GM03348 (cell line): ENCODE measurements around the gene DLGAP4.
"Not testable (repeated sequence)": the region's sequence is repeated elsewhere in the genome, so short reads cannot be mapped to it uniquely, and the experiment has no call there.

Source experiments
- DNase-seq: peaks from one replicate; pipeline ENCODE4 v3.0.0; 2012; ENCODE audit warnings: low spot score

Gene DLGAP4

GRCh38 chr20:36355469-36356171, 49.5 kb downstream of the DLGAP4 start:
- no peak for DNase-seq

- DNase-seq: no peak
These were observed 53.7 kb downstream of the DLGAP4 start for GRCh38 chr20:36359668-36360406.

GRCh38 chr20:36360429-36360828, 54.3 kb downstream of the DLGAP4 start:
- no peak for DNase-seq

- no peak for DNase-seq
These were observed 55.3 kb downstream of the DLGAP4 start for GRCh38 chr20:36361406-36361805.

GRCh38 chr20:36362261-36362660, 56.1 kb downstream of the DLGAP4 start:
- no peak for DNase-seq

GRCh38 chr20:36362978-36363713, 57.0 kb downstream of the DLGAP4 start:
- DNase-seq: no peak

GRCh38 chr20:36364506-36364905, 58.4 kb downstream of the DLGAP4 start:
- DNase-seq: no peak

- no peak for DNase-seq
These were observed 60.7 kb downstream of the DLGAP4 start for GRCh38 chr20:36366623-36367369.

- no peak for DNase-seq
These were observed 61.2 kb downstream of the DLGAP4 start for GRCh38 chr20:36367370-36367745.

GRCh38 chr20:36367907-36368799, 62.0 kb downstream of the DLGAP4 start:
- DNase-seq: no peak

GRCh38 chr20:36368869-36369268, 62.7 kb downstream of the DLGAP4 start:
- DNase-seq: no peak

GRCh38 chr20:36369739-36370138, 63.6 kb downstream of the DLGAP4 start:
- DNase-seq: no peak

- no peak for DNase-seq
These were observed 65.1 kb downstream of the DLGAP4 start for GRCh38 chr20:36370991-36371790.

GRCh38 chr20:36372666-36373065, 66.5 kb downstream of the DLGAP4 start:
- no peak for DNase-seq

GRCh38 chr20:36373089-36373488, 67.0 kb downstream of the DLGAP4 start:
- no peak for DNase-seq

- DNase-seq: no peak
These were observed 68.9 kb downstream of the DLGAP4 start for GRCh38 chr20:36374995-36375394.

GRCh38 chr20:36377348-36378326, 71.5 kb downstream of the DLGAP4 start:
- DNase-seq: no peak

- no peak for DNase-seq
These were observed 72.5 kb downstream of the DLGAP4 start for GRCh38 chr20:36378686-36379085.

- not testable (repeated sequence) for DNase-seq
These were observed 73.8 kb downstream of the DLGAP4 start for GRCh38 chr20:36379914-36380313.
